Measurements from ENCODE around the gene GNA14.
A peak's percentile ranks its signal among the peaks of the same experiment; 100 is the strongest.
"Not testable (repeated sequence)": the region's sequence is repeated elsewhere in the genome, so short reads cannot be mapped to it uniquely, and the experiment has no call there.

GNA14 gene

DNA sequence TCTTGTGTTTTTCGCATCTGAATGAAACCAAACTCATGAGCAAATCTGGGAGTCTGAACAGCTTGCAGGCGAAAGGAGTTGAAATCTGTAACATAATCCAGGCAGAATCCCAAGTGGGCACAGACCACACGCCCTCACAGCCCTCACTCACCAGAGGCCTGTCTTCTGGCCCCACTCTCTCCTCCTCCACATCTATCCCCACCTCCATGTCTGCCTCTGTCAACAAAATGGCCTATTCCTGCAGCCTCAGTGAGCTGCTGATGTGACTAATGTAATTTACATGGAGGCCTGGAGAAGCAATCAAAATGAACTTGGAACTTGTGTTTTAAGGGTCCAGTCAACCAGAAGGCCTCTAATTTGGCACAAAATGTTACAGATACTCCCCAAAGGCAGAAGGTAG lies 136.6 kb downstream of the GNA14 start:
- Mint-ChIP-seq H3K27me3 (no peaks in the 10 kb centered on the region), H3K36me3 (ENCODE audit: low read depth) (no peaks in the 10 kb centered on the region), H3K4me1 (ENCODE audit: low read depth) (peaks cover 4% of the 10 kb centered on the region), H3K4me3 (no peak overlapping the region), H3K27ac (no peak overlapping the region), H3K9me3 (no peaks in the 10 kb centered on the region)

DNA sequence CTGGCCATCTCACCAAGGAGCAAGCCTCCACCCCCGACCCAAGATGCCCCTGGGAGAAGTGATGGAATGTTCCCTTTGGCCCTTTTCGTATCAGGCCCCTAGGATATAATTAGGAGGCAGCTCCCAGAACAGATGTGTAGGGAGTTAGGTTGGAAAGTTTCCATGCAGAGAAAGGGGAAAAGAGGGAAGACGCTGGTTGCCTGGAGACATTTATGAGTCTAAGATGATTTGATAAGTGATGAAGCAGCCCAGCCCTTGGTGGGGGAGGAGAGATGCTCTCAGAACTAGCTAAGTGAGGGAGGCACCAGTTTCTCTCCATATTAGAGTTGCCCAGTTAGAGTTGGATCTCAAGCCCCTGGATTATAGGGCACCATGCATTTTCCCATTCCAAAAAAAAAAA lies 137.5 kb downstream of the GNA14 start:
- H3K4me3 Mint-ChIP-seq = no peak overlapping the region
- no peaks in the 10 kb centered on the region for H3K36me3 Mint-ChIP-seq (ENCODE audit: low read depth)
- no peaks in the 10 kb centered on the region for H3K27me3 Mint-ChIP-seq
- no peaks in the 10 kb centered on the region for H3K9me3 Mint-ChIP-seq
- no peak overlapping the region for H3K27ac Mint-ChIP-seq
- peaks cover 4% of the 10 kb centered on the region for H3K4me1 Mint-ChIP-seq (ENCODE audit: low read depth)

DNA sequence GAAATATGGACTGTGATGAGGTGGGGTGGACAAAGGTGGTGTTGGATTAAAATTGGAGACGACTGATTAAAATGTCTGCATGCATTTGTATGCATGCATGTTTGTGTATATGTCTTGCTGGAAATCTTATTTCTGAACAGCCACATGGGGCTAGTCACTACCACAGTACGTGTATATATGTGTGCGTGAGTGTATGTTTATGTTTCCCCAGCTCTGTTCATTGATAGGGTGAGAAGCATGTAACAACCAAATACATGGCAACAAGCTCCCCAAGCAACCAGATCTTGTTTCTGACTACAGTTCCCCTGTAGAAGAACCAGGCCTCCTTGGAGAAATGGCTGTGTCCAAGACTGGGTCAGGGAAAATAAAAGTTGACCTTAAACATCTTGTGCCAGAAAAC lies 139.7 kb downstream of the GNA14 start:
- Mint-ChIP-seq H3K27ac (no peak overlapping the region), H3K36me3 (ENCODE audit: low read depth) (no peaks in the 10 kb centered on the region), H3K4me3 (no peak overlapping the region), H3K9me3 (no peaks in the 10 kb centered on the region), H3K27me3 (no peaks in the 10 kb centered on the region), H3K4me1 (ENCODE audit: low read depth) (no peaks in the 10 kb centered on the region)

DNA sequence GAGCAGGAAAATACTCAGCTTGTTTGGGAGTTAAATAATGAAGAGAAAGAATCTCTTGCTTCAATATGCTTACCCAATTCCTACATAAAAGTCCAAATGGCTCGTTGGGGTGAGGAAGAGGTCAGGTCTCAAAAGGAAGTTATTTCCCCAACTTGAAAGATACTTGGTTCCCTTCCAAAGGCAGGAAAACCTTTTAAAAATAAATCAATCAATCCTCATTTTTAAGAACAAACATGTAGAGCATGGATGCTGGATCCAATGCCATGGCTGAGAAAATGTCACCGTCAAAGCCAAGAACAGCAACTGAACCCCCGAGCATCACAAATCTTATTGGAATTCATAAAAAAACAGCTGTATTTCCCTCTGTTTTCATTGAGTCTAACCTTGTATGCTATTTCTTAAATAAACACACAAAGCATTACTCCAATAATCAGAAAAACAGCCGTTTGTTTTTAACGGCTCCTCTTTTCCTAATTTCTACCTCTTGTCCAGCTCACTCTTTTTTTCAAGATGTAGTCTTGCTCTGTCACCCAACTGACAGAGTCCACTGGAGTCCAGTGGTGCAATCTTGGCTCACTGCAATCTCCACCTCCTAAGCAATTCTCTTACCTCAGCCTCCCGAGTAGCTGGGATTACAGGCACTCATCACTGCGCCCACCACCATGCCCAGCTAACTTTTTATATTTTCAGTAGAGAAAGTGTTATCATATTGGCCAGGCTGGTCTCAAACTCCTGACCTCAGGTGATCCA lies 140.7 kb downstream of the GNA14 start:
- no peaks in the 10 kb centered on the region for H3K4me1 Mint-ChIP-seq (ENCODE audit: low read depth)
- H3K9me3 Mint-ChIP-seq = no peaks in the 10 kb centered on the region
- H3K27ac Mint-ChIP-seq = no peak overlapping the region
- no peak overlapping the region for H3K4me3 Mint-ChIP-seq
- H3K27me3 Mint-ChIP-seq = no peaks in the 10 kb centered on the region
- no peaks in the 10 kb centered on the region for H3K36me3 Mint-ChIP-seq (ENCODE audit: low read depth)

DNA sequence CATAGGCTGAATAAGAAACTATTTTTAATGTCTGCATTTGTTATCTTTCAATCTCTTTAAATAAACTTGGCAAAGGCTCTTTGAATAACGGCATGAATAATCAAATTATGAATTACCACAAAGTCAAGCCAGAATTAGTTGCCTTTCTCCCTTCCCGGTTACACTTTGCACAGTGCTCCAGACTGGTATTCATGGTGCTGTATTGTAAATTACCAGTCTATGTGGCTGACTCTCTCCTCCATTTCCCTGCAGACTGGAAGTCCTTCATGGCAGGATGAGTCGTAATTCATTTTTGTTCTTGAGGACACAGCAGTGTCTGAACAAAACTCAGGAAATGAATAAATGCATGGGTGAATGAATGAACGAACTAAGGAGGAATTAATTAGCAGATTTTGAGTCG lies 142.9 kb downstream of the GNA14 start:
- no peaks in the 10 kb centered on the region for H3K9me3 Mint-ChIP-seq
- no peak overlapping the region for H3K27ac Mint-ChIP-seq
- H3K4me1 Mint-ChIP-seq (ENCODE audit: low read depth) = no peaks in the 10 kb centered on the region
- no peaks in the 10 kb centered on the region for H3K36me3 Mint-ChIP-seq (ENCODE audit: low read depth)
- H3K27me3 Mint-ChIP-seq = no peaks in the 10 kb centered on the region
- no peak overlapping the region for H3K4me3 Mint-ChIP-seq

DNA sequence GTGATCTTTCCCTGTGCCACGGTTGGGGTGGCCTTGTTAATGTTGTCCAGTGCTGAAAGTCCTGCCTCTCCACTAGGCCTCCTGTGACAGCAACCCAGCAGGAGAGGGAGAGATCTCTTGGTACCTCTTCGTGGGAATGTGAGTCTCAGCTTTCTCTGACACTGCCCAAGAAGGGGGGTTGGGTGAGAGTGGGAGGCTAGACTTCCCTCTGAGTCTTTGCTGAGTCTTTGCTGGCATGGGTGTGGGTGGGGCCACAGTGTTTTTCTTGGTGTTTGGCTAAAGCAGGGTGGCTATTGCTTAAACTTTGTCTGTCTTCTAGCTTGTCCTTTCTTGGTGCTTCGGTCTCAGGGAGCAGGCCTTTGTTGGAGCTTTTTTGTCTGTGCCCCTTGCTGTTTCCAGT lies 145.6 kb downstream of the GNA14 start:
- H3K27ac Mint-ChIP-seq = no peak overlapping the region
- H3K4me1 Mint-ChIP-seq (ENCODE audit: low read depth) = no peaks in the 10 kb centered on the region

DNA sequence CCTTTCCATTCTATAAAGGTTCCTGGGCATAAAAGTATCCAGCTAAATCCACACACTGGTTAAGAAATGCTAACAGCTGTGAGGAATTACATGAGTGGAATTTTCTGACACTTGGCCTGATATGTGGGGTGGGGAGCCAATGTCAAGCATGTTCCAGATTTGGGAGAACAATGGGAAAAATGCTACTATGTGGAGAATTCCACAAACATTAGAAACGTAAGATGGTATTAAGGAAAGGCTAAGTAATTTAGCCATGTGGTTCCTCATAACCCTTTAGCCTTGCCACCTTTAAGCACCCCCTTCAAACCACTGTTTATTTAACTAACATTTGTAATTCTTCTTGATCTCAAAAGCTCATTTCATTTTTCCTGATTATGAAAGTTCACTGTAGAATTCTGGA lies 149.2 kb downstream of the GNA14 start:
- no peak overlapping the region for H3K4me3 Mint-ChIP-seq
- H3K9me3 Mint-ChIP-seq = no peaks in the 10 kb centered on the region
- H3K27ac Mint-ChIP-seq = no peak overlapping the region
- no peaks in the 10 kb centered on the region for H3K4me1 Mint-ChIP-seq (ENCODE audit: low read depth)
- H3K36me3 Mint-ChIP-seq (ENCODE audit: low read depth) = no peaks in the 10 kb centered on the region
- no peaks in the 10 kb centered on the region for H3K27me3 Mint-ChIP-seq

More for the DNA sequence above, 145.6 kb downstream of the GNA14 start:
- Mint-ChIP-seq H3K27me3 (no peaks in the 10 kb centered on the region), H3K36me3 (ENCODE audit: low read depth) (no peaks in the 10 kb centered on the region), H3K4me3 (no peak overlapping the region), H3K9me3 (no peaks in the 10 kb centered on the region)

- H3K4me3 Mint-ChIP-seq = no peak overlapping the region
- no peak overlapping the region for H3K27ac Mint-ChIP-seq
- no peaks in the 10 kb centered on the region for H3K36me3 Mint-ChIP-seq (ENCODE audit: low read depth)
- H3K9me3 Mint-ChIP-seq = no peaks in the 10 kb centered on the region
- no peaks in the 10 kb centered on the region for H3K27me3 Mint-ChIP-seq
- H3K4me1 Mint-ChIP-seq (ENCODE audit: low read depth) = no peaks in the 10 kb centered on the region
Observed at GRCh38 chr9:77497322-77498198, 150.6 kb downstream of the GNA14 start.

GRCh38 chr9:77495834-77496671 lies 152.1 kb downstream of the GNA14 start:
- Mint-ChIP-seq H3K4me3 (no peak overlapping the region), H3K9me3 (no peaks in the 10 kb centered on the region), H3K4me1 (ENCODE audit: low read depth) (no peaks in the 10 kb centered on the region), H3K27ac (no peak overlapping the region), H3K27me3 (no peaks in the 10 kb centered on the region), H3K36me3 (ENCODE audit: low read depth) (no peaks in the 10 kb centered on the region)

- not testable (repeated sequence) for H3K9me3 Mint-ChIP-seq; H3K27me3 Mint-ChIP-seq; H3K4me3 Mint-ChIP-seq; H3K36me3 Mint-ChIP-seq (ENCODE audit: low read depth); H3K27ac Mint-ChIP-seq
- H3K4me1 Mint-ChIP-seq (ENCODE audit: low read depth) = peaks cover 11% of the 10 kb centered on the region
Observed at GRCh38 chr9:77490279-77490678, 157.8 kb downstream of the GNA14 start.

GRCh38 chr9:77489405-77490163 lies 158.5 kb downstream of the GNA14 start:
- peak overlapping the region; percentile 79 for H3K4me3 Mint-ChIP-seq
- not testable (repeated sequence) for H3K9me3 Mint-ChIP-seq

GRCh38 chr9:77488439-77489126 lies 159.5 kb downstream of the GNA14 start:
- Mint-ChIP-seq H3K27ac (no peak overlapping the region), H3K9me3 (no peaks in the 10 kb centered on the region), H3K4me3 (peak overlapping the region; percentile 79)

More at GRCh38 chr9:77489405-77490163, 158.5 kb downstream of the GNA14 start:
- H3K27me3 Mint-ChIP-seq; H3K27ac Mint-ChIP-seq; H3K36me3 Mint-ChIP-seq (ENCODE audit: low read depth): not testable (repeated sequence)
- peaks cover 11% of the 10 kb centered on the region for H3K4me1 Mint-ChIP-seq (ENCODE audit: low read depth)

DNA sequence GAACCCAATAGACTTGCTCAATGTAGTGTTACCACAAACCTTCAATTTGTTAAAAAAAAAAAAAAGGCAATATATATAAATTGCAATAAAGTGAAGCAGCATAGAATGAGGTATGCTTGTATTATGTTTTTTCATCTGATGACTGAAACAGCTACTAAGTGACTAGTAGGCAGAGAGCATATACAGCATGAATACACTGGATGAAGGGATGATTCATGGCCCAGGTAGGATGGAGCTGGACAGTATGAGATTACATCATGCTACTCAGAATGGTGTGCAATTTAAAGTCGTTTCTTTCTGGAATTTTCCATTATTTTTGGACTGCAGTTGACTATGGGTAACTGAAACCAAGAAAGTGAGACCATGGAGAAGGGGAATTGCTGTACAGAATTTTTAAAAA lies 161.2 kb downstream of the GNA14 start:
- Mint-ChIP-seq H3K9me3 (no peaks in the 10 kb centered on the region), H3K4me1 (ENCODE audit: low read depth) (peaks cover 11% of the 10 kb centered on the region)

More at GRCh38 chr9:77488439-77489126, 159.5 kb downstream of the GNA14 start:
- H3K36me3 Mint-ChIP-seq (ENCODE audit: low read depth) = no peaks in the 10 kb centered on the region
- H3K4me1 Mint-ChIP-seq (ENCODE audit: low read depth) = peaks cover 11% of the 10 kb centered on the region
- peaks cover 7% of the 10 kb centered on the region for H3K27me3 Mint-ChIP-seq

DNA sequence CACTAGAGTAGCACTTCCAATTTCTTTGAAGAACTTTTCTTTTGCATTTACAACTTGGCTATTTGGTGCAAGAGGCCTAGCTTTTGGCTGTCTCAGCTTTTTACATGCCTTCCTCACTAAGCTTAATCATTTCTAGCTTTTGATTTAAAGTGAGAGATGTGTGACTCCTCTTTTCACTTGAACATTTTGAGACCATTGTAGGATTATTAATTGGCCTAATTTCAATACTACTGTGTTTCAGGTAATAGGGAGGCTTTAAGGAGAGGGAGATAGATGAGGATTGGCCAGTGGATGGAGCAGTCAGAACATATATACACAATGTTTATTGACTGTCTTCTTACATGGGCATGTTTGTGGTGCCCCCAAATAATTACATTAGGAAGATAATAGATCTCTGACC lies 161.7 kb downstream of the GNA14 start:
- Mint-ChIP-seq H3K4me1 (ENCODE audit: low read depth) (peaks cover 11% of the 10 kb centered on the region), H3K4me3 (no peak overlapping the region), H3K9me3 (no peaks in the 10 kb centered on the region), H3K27me3 (peaks cover 7% of the 10 kb centered on the region), H3K27ac (no peak overlapping the region), H3K36me3 (ENCODE audit: low read depth) (no peaks in the 10 kb centered on the region)

More for the DNA sequence above, 161.2 kb downstream of the GNA14 start:
- Mint-ChIP-seq H3K36me3 (ENCODE audit: low read depth) (no peaks in the 10 kb centered on the region), H3K27me3 (peaks cover 7% of the 10 kb centered on the region), H3K27ac (no peak overlapping the region), H3K4me3 (no peak overlapping the region)
